HepG2 (cell line): ENCODE data around the gene CCDC57. TPM values are rescaled to one million over a fixed set of nuclear protein-coding genes. Genes with fewer than 3 reads are reported as not detected.

ENCODE experiments used
- ATF7-NPFF ChIP-seq: sonication (generic); formaldehyde crosslinking; IDR thresholded peaks from 2 replicates; pipeline ENCODE4 v1.8.1; 2023; ENCODE audit warnings: mild to moderate bottlenecking, low read depth, missing genetic modification reagents, moderate library complexity
- ATRX ChIP-seq: sonication (generic); formaldehyde crosslinking; IDR thresholded peaks from 2 replicates; pipeline ENCODE4 v1.4.0; 2020; ENCODE audit warnings: missing genetic modification reagents, borderline replicate concordance
- CHCHD3 ChIP-seq: sonication (generic); formaldehyde crosslinking; IDR thresholded peaks from 2 replicates; pipeline ENCODE4 v1.8.0; 2022; ENCODE audit warnings: mild to moderate bottlenecking, missing genetic modification reagents, moderate library complexity
- GATA4 ChIP-seq: sonication (generic); IDR thresholded peaks from 2 replicates; pipeline ENCODE4 v1.6.1; 2016; ENCODE audit warnings: antibody characterized with exemption, low read depth, borderline replicate concordance
- NONO ChIP-seq, 2 experiments: fragments of 450-650 bp in 1 of 2; sonication (generic) in 1 of 2; formaldehyde crosslinking in 1 of 2; IDR thresholded peaks in 1 of 2; conservative IDR thresholded peaks in 1 of 2; 2 replicates each; pipeline versions ENCODE4 v1.6.1 to v1.8.0; 2017 to 2022; ENCODE audit warnings: mild to moderate bottlenecking in 1 of 2, missing genetic modification reagents in 1 of 2, moderate library complexity in 1 of 2
- PCBP1 ChIP-seq: fragments of 200-400 bp; formaldehyde crosslinking; IDR thresholded peaks from 2 replicates; pipeline ENCODE4 v1.6.1; 2017; ENCODE audit warnings: mild to moderate bottlenecking, low read depth, low read length, borderline replicate concordance
- SAFB2 ChIP-seq: sonication (generic); formaldehyde crosslinking; IDR thresholded peaks from 2 replicates; pipeline ENCODE4 v1.5.1; 2020; ENCODE audit warnings: missing genetic modification reagents, low read depth, mild to moderate bottlenecking, borderline replicate concordance
- SOX5 ChIP-seq: IDR thresholded peaks from 2 replicates; pipeline ENCODE4 v1.6.1; 2016; ENCODE audit warnings: borderline replicate concordance
- ZBTB20 ChIP-seq: sonication (generic); formaldehyde crosslinking; IDR thresholded peaks from 2 replicates; pipeline ENCODE4 v1.8.1; 2023; ENCODE audit warnings: missing genetic modification reagents, low read depth, mild to moderate bottlenecking, borderline replicate concordance
- ZKSCAN1 ChIP-seq: fragments of 150-350 bp; IDR thresholded peaks from 2 replicates; pipeline ENCODE4 v1.6.1; 2014; ENCODE audit warnings: low read length
- ZNF260 ChIP-seq: sonication (generic); formaldehyde crosslinking; IDR thresholded peaks from 2 replicates; pipeline ENCODE4 v1.4.0; 2020; ENCODE audit warnings: missing genetic modification reagents, low read depth, mild to moderate bottlenecking, borderline replicate concordance
- ZNF674 ChIP-seq: sonication (generic); formaldehyde crosslinking; IDR thresholded peaks from 2 replicates; pipeline ENCODE4 v1.5.0; 2020; ENCODE audit warnings: low read depth, mild to moderate bottlenecking, missing genetic modification reagents
- polyA plus RNA-seq, 8 experiments: library from polyadenylated mRNA; depleted of rRNA in 3 of 8; stranded (reverse) in 7 of 8; unstranded in 1 of 8; fragments of >200 nt; fragmentation: Illumina TruSeq in 4 of 8; extraction: Trizol in 4 of 8; gene quantifications; 2 replicates each; pipeline versions ENCODE4 v1.2.1 to v1.2.3, GENCODE V29; 2011 to 2016; ENCODE audit warnings: low read depth in 4 of 8, missing spikeins in 1 of 8, mixed read lengths in 1 of 8; ENCODE audit not compliant: insufficient read depth in 1 of 8
- total RNA-seq, 5 experiments: library from RNA; depleted of rRNA; stranded (reverse); fragments of >200 nt; fragmentation: Illumina TruSeq; extraction: Trizol; gene quantifications; 2 replicates each; pipeline ENCODE4 v1.2.3, GENCODE V29; 2016; ENCODE audit warnings: low read depth in 1 of 5
- TF ChIP-seq, protein P1 (sequence below): IDR thresholded peaks from 2 replicates; pipeline ENCODE4 v1.6.1; 2016; ENCODE audit warnings: low read depth, missing genetic modification reagents, missing compliant biosample characterization
- TF ChIP-seq, protein P2 (sequence below): sonication (generic); formaldehyde crosslinking; IDR thresholded peaks from 2 replicates; pipeline ENCODE4 v1.4.0; 2020; ENCODE audit warnings: missing genetic modification reagents
- TF ChIP-seq, protein P3 (sequence below): sonication (generic); formaldehyde crosslinking; IDR thresholded peaks from 2 replicates; pipeline ENCODE4 v1.5.0; 2020; ENCODE audit warnings: missing genetic modification reagents, mild to moderate bottlenecking, borderline replicate concordance
- TF ChIP-seq, protein P4 (sequence below): sonication (generic); formaldehyde crosslinking; IDR thresholded peaks from 2 replicates; pipeline ENCODE4 v1.4.0; 2020; ENCODE audit warnings: missing genetic modification reagents

CCDC57 gene
- total and polyA plus RNA-seq, 2 of the 13 experiments (the other 11 are each of a cell fraction or from before 2014, with no cell fraction given) = 59.3 to 59.9 TPM

DNA sequence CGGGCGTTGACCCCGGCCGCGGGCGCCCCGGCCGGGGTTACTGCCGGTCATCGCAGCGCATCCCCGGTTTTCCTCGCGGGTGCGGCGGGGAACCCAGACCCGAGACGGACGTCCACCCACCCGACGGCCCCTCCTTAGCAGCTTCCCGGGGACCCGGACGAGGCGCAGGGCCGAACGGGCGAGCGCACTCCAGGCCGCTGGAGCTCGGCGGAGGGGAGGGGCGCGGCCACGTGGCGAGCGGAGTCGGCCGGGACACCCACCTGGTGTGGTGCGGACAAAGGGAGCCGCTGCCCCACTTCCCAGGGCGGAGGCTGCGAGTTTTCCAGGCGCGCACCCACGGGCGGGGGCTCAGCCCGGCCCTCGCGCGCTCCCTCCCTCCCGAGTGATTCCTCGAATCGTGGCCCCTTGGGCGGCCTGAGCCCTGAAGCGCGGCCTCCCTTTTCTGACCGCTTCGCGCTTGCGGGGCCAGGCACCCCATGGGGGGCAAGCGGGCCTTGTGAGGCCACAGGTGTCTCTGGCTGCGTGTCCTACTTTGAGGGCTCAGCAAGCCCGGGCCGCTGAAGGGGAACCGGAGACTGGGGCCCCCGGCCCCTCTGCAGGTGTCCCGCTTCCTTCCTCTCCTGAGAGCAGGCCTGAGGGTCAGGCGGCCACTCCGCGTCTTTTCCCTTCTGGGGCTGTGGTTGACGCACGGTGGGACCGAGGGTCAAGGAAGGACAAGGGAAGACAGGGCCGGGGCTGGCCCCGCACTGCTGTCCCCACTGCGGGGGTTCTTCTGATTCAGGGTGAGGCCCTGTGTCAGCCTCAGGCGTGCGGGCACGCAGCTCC, 113.5 kb downstream of the CCDC57 start (continued):
- TF ChIP-seq, protein P1, sequence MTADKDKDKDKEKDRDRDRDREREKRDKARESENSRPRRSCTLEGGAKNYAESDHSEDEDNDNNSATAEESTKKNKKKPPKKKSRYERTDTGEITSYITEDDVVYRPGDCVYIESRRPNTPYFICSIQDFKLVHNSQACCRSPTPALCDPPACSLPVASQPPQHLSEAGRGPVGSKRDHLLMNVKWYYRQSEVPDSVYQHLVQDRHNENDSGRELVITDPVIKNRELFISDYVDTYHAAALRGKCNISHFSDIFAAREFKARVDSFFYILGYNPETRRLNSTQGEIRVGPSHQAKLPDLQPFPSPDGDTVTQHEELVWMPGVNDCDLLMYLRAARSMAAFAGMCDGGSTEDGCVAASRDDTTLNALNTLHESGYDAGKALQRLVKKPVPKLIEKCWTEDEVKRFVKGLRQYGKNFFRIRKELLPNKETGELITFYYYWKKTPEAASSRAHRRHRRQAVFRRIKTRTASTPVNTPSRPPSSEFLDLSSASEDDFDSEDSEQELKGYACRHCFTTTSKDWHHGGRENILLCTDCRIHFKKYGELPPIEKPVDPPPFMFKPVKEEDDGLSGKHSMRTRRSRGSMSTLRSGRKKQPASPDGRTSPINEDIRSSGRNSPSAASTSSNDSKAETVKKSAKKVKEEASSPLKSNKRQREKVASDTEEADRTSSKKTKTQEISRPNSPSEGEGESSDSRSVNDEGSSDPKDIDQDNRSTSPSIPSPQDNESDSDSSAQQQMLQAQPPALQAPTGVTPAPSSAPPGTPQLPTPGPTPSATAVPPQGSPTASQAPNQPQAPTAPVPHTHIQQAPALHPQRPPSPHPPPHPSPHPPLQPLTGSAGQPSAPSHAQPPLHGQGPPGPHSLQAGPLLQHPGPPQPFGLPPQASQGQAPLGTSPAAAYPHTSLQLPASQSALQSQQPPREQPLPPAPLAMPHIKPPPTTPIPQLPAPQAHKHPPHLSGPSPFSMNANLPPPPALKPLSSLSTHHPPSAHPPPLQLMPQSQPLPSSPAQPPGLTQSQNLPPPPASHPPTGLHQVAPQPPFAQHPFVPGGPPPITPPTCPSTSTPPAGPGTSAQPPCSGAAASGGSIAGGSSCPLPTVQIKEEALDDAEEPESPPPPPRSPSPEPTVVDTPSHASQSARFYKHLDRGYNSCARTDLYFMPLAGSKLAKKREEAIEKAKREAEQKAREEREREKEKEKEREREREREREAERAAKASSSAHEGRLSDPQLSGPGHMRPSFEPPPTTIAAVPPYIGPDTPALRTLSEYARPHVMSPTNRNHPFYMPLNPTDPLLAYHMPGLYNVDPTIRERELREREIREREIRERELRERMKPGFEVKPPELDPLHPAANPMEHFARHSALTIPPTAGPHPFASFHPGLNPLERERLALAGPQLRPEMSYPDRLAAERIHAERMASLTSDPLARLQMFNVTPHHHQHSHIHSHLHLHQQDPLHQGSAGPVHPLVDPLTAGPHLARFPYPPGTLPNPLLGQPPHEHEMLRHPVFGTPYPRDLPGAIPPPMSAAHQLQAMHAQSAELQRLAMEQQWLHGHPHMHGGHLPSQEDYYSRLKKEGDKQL (CRISPR knock-in tag) = no peak
- TF ChIP-seq ZKSCAN1 = no peak
- no peak for TF ChIP-seq ZNF260
- no peak for TF ChIP-seq ATRX (CRISPR knock-in tag)
- 0 out of 2 replicates have a peak, but pooled peaks have one; percentile 16 for TF ChIP-seq ATF7-NPFF (CRISPR knock-in tag)
- TF ChIP-seq, protein P2, sequence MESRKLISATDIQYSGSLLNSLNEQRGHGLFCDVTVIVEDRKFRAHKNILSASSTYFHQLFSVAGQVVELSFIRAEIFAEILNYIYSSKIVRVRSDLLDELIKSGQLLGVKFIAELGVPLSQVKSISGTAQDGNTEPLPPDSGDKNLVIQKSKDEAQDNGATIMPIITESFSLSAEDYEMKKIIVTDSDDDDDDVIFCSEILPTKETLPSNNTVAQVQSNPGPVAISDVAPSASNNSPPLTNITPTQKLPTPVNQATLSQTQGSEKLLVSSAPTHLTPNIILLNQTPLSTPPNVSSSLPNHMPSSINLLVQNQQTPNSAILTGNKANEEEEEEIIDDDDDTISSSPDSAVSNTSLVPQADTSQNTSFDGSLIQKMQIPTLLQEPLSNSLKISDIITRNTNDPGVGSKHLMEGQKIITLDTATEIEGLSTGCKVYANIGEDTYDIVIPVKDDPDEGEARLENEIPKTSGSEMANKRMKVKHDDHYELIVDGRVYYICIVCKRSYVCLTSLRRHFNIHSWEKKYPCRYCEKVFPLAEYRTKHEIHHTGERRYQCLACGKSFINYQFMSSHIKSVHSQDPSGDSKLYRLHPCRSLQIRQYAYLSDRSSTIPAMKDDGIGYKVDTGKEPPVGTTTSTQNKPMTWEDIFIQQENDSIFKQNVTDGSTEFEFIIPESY = peak; percentile 84
- no peak for TF ChIP-seq GATA4
- TF ChIP-seq NONO (IDR thresholded peaks at IDR 0.05) = no peak
- TF ChIP-seq NONO (CRISPR knock-in tag; conservative IDR thresholded peaks at IDR 0.05) = peak; percentile 58; the same call in 1 of the 2 replicates
- peak; percentile 33; the same call in 1 of the 2 replicates for TF ChIP-seq CHCHD3 (CRISPR knock-in tag)
- TF ChIP-seq, protein P3, sequence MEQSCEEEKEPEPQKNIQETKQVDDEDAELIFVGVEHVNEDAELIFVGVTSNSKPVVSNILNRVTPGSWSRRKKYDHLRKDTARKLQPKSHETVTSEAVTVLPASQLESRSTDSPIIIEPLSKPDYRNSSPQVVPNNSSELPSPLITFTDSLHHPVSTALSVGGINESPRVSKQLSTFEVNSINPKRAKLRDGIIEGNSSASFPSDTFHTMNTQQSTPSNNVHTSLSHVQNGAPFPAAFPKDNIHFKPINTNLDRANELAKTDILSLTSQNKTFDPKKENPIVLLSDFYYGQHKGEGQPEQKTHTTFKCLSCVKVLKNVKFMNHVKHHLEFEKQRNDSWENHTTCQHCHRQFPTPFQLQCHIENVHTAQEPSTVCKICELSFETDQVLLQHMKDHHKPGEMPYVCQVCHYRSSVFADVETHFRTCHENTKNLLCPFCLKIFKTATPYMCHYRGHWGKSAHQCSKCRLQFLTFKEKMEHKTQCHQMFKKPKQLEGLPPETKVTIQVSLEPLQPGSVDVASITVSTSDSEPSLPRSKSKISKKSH (CRISPR knock-in tag) = peak; percentile 74; the same call in 1 of the 2 replicates
- TF ChIP-seq ZNF674 (CRISPR knock-in tag) = no peak
- TF ChIP-seq SAFB2 (CRISPR knock-in tag) = 0 out of 2 replicates have a peak, but pooled peaks have one; percentile 42
- TF ChIP-seq, protein P4, sequence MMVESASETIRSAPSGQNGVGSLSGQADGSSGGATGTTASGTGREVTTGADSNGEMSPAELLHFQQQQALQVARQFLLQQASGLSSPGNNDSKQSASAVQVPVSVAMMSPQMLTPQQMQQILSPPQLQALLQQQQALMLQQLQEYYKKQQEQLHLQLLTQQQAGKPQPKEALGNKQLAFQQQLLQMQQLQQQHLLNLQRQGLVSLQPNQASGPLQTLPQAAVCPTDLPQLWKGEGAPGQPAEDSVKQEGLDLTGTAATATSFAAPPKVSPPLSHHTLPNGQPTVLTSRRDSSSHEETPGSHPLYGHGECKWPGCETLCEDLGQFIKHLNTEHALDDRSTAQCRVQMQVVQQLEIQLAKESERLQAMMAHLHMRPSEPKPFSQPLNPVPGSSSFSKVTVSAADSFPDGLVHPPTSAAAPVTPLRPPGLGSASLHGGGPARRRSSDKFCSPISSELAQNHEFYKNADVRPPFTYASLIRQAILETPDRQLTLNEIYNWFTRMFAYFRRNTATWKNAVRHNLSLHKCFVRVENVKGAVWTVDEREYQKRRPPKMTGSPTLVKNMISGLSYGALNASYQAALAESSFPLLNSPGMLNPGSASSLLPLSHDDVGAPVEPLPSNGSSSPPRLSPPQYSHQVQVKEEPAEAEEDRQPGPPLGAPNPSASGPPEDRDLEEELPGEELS = no peak
- TF ChIP-seq PCBP1 = no peak
- no peak for TF ChIP-seq SOX5
- no peak for TF ChIP-seq ZBTB20 (CRISPR knock-in tag)
